ENCODE results near the gene ATP6V1D. TPM values are rescaled to one million over a fixed set of nuclear protein-coding genes. Genes with fewer than 3 reads are reported as not detected.

The ATP6V1D gene
- total RNA-seq, 1 donor from 2014 or later: 156 TPM

GRCh38 chr14:67395876-67396189 is 36.2 kb upstream of the ATP6V1D start:
- Histone ChIP-seq H3K36me3 (ENCODE audit: control insufficient read depth, insufficient read depth, low read length) (no peaks in the 10 kb centered on the region), H3K4me3 (ENCODE audit: low read depth, low read length) (no peak overlapping the region), H3K27me3 (ENCODE audit: control insufficient read depth, insufficient read depth, low read length) (no peaks in the 10 kb centered on the region)
- DNase-seq (ENCODE audit: low read depth): no peak
- no peak for TF ChIP-seq CTCF (IDR thresholded peaks at IDR 0.05; ENCODE audit: insufficient read depth, low read length, poor library complexity, severe bottlenecking)

- no peaks in the 10 kb centered on the region for H3K36me3 ChIP-seq (ENCODE audit: control insufficient read depth, insufficient read depth, low read length)
- DNase-seq (ENCODE audit: low read depth): no peak
Observed at GRCh38 chr14:67395086-67395875, 35.7 kb upstream of the ATP6V1D start.

GRCh38 chr14:67393689-67394088 is 34.1 kb upstream of the ATP6V1D start:
- TF ChIP-seq CTCF (IDR thresholded peaks at IDR 0.05; ENCODE audit: insufficient read depth, low read length, poor library complexity, severe bottlenecking): no peak
- Histone ChIP-seq H3K36me3 (ENCODE audit: control insufficient read depth, insufficient read depth, low read length) (no peaks in the 10 kb centered on the region), H3K4me3 (ENCODE audit: low read depth, low read length) (no peak overlapping the region), H3K27me3 (ENCODE audit: control insufficient read depth, insufficient read depth, low read length) (no peaks in the 10 kb centered on the region)
- no peak for DNase-seq (ENCODE audit: low read depth)

More at GRCh38 chr14:67395086-67395875, 35.7 kb upstream of the ATP6V1D start:
- TF ChIP-seq CTCF (IDR thresholded peaks at IDR 0.05; ENCODE audit: insufficient read depth, low read length, poor library complexity, severe bottlenecking): no peak
- Histone ChIP-seq H3K27me3 (ENCODE audit: control insufficient read depth, insufficient read depth, low read length) (no peaks in the 10 kb centered on the region), H3K4me3 (ENCODE audit: low read depth, low read length) (no peak overlapping the region)

GRCh38 chr14:67392800-67393199 is 33.2 kb upstream of the ATP6V1D start:
- no peaks in the 10 kb centered on the region for H3K36me3 ChIP-seq (ENCODE audit: control insufficient read depth, insufficient read depth, low read length)
- no peak for DNase-seq (ENCODE audit: low read depth)
- TF ChIP-seq CTCF (IDR thresholded peaks at IDR 0.05; ENCODE audit: insufficient read depth, low read length, poor library complexity, severe bottlenecking): no peak

GRCh38 chr14:67392123-67392522 is 32.5 kb upstream of the ATP6V1D start:
- no peak for DNase-seq (ENCODE audit: low read depth)
- Histone ChIP-seq H3K36me3 (ENCODE audit: control insufficient read depth, insufficient read depth, low read length) (no peaks in the 10 kb centered on the region), H3K27me3 (ENCODE audit: control insufficient read depth, insufficient read depth, low read length) (no peaks in the 10 kb centered on the region), H3K4me3 (ENCODE audit: low read depth, low read length) (no peak overlapping the region)
- TF ChIP-seq CTCF (IDR thresholded peaks at IDR 0.05; ENCODE audit: insufficient read depth, low read length, poor library complexity, severe bottlenecking): no peak

More at GRCh38 chr14:67392800-67393199, 33.2 kb upstream of the ATP6V1D start:
- Histone ChIP-seq H3K4me3 (ENCODE audit: low read depth, low read length) (no peak overlapping the region), H3K27me3 (ENCODE audit: control insufficient read depth, insufficient read depth, low read length) (no peaks in the 10 kb centered on the region)

- Histone ChIP-seq H3K4me3 (ENCODE audit: low read depth, low read length) (no peak overlapping the region), H3K27me3 (ENCODE audit: control insufficient read depth, insufficient read depth, low read length) (no peaks in the 10 kb centered on the region), H3K36me3 (ENCODE audit: control insufficient read depth, insufficient read depth, low read length) (no peaks in the 10 kb centered on the region)
- DNase-seq (ENCODE audit: low read depth): no peak
- TF ChIP-seq CTCF (IDR thresholded peaks at IDR 0.05; ENCODE audit: insufficient read depth, low read length, poor library complexity, severe bottlenecking): no peak
Observed at GRCh38 chr14:67391268-67391667, 31.7 kb upstream of the ATP6V1D start.
